HG03280 (cell line): ENCODE results near the gene LMOD1.
"Not testable (repeated sequence)": the region's sequence is repeated elsewhere in the genome, so short reads cannot be mapped to it uniquely, and the experiment has no call there.

ENCODE experiments used
- ATAC-seq: cut with Tn5 transposase; IDR thresholded peaks from one replicate; pipeline ENCODE4 v1.9.1; 2021; ENCODE audit warnings: mild to moderate bottlenecking, moderate library complexity; ENCODE audit not compliant: unreplicated experiment

LMOD1 gene

DNA sequence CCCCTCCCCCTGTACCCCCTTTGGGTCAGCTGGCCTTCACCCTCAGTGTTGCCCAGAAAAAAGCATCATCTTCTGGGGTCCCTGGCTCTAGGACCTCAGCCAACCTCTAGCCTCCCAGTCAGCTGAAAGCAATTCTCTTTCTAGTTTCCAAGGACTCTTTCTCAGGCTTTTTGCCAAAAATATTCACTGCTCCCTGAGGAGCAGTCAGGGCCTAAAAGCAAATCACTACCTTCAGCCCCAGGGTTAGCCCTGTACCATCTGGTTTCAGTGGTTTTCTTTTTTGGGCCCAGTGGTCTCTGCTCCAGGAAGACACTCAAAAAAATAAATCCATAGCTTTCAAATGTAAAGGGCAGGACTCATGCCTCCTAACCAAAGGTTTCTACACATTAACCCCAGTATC, 3.1 kb upstream of the LMOD1 start:
- no peak for ATAC-seq

DNA sequence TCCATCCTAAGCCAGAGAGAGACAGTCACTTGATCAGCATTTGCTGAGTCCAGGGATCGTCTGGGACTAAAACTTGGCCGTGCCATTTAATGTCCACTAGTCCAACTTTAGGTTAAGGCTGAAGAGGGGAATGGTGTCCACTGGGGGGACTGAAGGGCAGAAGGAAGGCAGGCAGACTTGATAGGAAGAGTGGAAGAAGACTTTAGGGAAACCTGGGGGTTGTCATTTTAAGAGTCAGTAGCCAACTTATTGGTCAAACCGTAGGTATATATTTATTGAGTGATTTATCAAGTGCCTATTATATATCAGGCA, 1.3 kb upstream of the LMOD1 start:
- ATAC-seq, result no peak

DNA sequence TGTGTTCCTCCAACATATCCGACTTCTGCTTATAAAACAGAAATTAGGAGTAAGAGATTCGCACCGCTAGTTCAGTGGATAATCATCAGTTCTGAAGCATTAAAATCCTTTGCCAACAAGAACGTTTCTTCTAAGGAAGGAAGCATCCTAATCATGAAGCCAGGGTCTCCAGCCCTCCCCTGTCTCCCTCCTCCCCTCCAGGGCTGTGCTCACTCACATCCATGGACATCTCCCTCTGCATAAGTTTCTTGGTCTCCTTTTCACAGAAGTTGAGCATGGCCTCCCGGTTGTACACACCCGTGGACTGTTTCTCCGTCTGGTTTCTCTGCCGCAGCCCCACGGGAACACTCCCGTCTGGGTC, 505 bp downstream of the LMOD1 start:
- no peak for ATAC-seq

DNA sequence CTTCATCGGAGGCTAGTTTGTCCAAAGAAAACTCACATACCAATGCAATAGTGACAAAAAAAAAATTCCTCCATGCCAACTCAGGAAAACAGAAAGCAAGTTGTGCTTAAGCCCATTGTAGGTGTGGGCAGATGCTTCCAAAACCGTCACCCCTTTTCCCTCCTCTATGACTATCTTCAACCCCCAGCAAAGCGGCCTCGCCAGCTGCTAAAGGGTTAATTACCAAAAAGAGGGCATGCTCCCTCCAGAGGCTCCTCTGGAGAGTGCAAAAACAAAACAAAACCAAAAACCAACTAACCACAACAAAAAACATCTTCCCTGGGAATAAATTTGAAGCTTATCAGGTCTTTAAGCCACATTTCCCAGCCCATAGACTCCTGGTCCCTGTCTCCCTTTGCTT, 1.2 kb downstream of the LMOD1 start:
- ATAC-seq, result no peak

DNA sequence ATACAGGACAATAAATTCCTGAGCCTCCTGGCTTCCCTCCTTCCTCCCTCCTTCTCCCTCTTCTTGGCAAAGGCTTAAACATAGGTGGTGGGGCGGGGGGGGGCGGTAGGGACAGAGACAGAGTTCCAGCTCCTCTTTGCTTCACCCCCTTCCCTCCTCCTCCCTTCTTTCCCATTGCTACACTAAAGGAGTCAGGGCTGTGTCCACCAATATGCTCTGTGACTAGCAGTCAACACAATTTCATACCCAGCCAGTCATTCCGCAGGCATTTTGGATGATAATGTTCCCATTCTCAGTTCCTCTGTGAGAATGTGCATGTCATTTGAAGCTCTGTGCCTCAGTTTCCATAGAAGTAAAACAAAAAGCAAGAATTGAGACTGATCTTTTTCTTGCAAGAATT, 1.7 kb downstream of the LMOD1 start:
- ATAC-seq, result no peak

DNA sequence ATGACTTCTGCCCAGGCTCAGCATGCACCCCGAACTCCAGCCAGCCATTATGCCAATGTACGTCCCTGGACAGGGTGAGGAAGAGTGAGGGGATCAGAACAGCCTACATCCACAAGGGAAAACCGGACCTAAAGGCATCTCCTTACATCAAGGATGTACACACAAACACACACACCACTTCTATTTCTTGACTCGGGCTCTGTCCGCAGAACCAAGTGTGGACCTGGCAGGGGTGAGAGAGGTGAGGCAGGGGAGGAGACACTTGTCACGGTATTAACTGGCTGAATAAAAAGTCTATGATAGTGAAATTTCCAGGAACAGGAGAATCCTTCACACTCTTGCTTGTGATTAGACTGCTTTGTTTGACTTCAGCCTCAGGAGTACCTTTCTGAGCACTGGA, 2.3 kb downstream of the LMOD1 start:
- ATAC-seq, result no peak

DNA sequence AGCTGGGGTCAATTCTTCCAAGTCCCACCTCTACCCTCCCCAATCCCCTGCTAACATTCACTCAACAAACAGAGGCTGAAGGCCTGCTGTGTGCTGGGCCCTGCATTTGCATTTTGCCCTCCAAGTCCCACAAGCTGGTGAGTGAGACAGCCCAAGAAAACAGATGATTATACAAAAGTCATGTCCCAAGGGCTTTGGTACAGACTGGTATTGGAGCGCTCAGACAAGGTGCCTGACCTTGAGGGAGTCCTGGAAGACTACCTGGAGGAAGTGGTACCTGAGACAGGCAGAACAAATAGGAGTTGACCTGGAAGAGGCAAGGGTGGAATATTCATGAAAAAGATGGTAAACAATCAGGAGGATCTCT, 4.2 kb downstream of the LMOD1 start:
- no peak for ATAC-seq

DNA sequence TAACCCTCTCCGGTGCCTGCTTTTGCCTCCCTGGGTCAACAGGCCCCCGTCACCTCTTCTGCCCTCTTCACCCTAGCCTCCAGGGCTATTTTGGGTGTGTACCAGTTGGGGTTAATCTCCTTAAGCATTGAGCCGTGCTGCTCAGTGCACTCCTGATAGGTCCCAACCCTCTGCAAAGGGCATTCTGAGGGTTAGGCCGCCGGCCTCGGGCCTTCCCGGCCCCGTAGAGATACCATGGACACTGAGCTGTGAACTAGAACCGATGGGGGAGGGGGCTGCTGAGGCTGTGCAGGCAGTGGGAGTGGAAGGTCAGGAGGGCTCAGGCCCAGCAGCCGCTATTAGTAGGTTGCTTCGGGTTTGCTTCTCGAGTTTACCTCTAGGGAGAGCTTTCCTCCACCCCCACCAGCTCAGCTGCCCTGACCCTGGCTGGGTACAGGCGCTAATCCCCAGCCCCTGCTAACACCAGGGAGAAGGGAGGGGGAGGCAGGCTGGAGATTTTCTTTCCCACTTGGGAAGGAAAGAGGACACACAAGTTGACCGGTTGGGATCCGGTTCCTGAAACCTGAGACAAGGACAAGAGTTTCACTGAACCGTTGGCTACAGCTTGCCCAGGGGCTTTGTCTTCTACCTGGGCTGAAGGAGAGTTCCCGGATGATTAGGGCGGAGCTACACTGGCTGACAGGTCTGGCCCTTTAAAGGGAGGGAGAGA, 4.8 kb downstream of the LMOD1 start:
- ATAC-seq, result no peak

DNA sequence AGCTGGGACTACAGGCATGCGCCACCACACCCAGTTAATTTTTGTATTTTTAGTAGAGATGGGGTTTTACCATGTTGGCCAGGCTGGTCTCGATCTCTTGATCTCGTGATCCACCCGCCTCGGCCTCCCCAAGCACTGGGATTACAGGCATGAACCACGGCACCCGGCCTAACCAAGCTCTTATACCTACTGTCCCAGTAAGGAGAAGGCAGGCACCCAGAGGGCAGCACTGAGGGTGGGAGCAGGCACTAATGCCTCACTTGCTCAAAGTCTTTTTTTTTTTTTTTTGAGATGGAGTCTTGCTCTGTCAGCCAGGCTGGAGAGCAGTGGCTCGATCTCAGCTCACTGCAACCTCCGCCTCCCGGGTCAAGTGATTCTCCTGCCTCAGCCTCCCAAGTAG, 6.0 kb downstream of the LMOD1 start:
- not testable (repeated sequence) for ATAC-seq

DNA sequence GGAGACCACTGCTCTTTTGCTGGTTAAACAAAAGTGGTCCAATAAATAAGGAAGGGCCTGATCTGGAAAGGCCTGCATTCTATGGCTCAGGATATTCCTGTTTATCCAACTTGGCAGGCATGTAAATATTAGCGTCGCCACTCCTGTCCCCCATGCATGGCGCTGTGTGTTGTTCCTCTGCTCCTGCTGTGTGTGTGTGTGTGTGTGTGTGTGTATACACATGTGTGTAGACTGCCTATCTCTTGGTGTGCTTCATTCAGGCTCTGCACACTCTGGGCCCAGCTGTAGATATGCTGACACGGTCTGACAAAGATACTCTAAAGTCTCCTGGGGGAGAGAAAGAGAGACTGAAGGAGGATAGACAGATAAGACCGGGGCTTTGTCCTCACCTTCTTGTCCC, 6.8 kb downstream of the LMOD1 start:
- no peak for ATAC-seq

DNA sequence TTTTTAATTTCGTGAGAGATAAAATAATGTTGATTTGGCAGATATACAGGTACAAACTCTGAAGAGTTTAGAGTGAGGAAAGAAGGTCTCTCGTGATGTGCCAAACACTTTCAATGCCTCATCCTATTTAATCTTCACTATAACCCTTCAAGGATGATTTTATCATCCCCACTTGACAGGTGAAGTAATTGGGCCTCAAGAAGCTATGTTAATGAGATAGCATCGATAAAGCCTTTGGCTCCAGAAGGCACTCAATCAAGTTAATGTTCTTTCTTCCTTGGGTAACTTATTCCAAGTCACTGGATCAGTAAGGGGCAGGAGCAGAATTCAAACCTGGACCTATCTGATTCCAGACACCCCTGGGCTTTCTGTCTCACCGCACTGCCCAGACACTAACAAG, 7.2 kb downstream of the LMOD1 start:
- no peak for ATAC-seq

DNA sequence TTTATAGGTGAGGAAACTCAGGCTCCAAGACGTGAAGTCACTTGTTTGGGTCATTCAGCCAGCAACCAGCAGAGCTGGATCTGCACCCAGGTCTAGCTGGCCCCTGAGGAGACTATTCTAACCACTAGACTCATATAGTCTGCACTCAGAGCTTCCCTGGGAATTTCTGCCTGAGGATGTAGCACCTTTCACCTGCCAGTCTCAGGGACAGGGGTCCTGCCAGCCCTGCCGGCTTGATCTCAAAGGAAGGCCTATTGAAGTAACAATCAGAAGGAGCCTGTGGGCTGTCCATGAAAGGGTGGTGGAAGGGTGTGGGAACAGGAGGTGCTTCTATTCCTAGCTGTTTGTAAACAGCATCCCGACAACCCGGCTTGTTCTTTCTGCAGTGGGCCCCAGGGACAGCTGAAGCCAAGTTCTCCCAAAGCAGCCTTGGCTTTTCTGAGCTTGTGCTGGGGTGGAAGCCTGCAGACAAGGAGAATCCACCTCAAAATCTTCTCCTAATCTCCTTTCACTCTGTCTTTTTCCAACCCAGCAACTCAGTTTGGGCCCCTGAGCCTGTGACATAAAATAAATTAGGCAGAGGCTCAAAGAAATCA, 7.8 kb downstream of the LMOD1 start:
- ATAC-seq, result no peak

DNA sequence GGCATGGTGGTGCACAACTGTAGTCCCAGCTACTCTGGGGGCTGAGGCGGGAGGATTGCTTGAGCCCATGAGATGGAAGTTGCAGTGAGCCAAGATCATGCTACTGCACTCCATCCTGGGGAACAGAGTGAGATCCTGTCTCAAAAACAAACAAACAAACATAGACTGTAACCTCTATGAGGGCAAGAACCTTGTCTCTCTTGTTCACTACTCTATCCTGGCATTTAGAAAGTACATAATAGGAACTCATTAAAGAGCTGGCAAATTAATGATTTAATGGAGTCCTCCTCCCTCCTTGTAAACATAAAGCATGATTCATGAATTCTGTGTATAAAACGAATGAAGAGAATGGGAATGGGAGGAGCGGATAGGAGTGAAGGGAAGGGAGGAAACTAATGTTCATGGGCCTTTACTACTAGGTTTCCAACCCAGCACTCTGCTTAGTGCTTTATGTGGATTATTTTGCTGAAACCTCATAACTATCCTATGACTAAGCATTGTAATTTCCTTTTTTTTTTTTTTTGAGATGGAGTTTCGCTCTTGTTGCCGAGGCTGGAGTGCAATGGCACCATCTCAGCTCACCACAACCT, 8.6 kb downstream of the LMOD1 start:
- ATAC-seq, result no peak

DNA sequence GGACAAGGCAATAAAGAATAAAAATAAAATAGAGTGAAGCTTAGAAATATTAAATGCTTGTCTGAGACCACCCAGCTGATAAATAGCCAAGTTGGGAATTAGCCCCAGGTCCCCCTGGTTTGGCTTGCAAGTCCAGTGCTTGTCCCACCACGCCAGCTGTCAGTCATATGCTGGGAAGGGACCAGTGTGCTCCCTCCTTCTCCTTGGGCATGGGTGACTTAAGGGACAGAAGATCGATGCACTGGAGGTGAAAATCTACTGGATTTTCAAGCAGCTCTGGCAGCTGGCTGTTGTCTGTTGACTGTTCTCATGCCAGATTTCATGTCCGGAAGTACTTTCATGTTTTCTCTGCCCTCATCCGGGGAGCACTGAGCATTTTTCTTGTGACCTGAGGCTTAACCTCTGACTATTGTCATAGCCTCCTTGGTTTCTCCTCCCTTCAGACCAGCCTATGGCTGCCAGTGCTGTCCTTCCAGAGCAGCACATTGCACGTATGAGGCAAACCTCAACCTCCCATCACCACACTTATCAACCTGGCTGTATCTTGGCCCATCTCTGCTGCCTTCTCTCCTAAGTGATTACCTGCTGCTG, 12.4 kb downstream of the LMOD1 start:
- ATAC-seq, result no peak

DNA sequence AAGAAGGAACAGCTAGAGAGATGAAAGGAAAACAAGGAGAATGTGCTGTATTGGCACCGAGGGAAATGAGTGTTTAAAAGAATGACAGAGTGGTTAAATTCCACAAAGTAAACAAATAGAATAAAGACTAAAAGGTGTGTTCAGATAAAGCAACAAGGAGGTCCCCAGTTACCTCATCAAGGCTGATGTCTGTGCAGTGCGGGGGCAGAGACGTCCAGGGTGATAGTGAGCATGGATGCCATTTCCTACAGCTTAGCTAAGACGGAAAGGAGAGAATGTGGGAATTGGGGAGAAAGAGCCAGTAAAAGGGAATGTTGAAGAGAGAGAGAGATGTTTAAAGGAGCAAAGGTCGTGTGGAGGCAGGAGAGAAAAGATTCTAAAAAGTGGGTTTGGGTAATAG, 15.5 kb downstream of the LMOD1 start:
- ATAC-seq, result no peak

DNA sequence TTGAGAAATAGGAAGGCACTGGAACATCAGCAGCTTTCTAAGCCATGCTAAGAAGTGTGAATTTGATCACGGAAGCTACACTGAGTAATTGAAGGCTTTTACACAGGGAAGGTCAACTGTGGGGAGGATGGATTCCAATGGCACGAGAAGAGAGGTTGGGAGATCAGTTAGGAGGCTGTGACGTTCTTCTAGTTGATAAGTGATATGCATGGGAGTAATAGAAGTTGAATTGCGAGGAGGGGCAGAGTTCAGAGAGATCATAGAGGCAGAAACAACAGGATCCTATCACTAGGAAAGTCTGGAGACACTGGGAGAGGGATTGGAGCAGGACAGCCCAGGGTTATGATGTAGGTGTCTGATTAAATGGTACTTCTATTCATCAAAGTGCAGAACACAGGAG, 16.2 kb downstream of the LMOD1 start:
- ATAC-seq, result no peak

DNA sequence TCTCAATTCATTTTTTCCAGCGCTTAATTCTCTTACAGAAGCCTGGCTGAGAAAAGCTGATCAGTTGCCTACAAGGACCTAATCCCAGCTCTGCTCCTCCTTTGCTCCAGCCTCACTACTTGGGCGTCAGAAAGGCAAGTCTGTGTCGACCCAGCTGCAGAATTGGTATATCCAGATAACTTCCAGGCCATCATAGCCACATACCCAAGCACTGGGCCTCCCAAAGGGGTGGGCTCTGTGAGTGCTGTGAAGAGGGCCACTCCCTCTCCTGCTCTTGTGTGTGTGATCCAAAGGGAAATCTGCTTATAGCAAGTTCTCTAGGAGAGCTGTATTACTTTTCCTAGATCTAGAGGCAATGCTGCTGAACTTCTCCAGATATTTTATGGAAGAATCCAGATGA, 18.1 kb downstream of the LMOD1 start:
- ATAC-seq, result no peak

DNA sequence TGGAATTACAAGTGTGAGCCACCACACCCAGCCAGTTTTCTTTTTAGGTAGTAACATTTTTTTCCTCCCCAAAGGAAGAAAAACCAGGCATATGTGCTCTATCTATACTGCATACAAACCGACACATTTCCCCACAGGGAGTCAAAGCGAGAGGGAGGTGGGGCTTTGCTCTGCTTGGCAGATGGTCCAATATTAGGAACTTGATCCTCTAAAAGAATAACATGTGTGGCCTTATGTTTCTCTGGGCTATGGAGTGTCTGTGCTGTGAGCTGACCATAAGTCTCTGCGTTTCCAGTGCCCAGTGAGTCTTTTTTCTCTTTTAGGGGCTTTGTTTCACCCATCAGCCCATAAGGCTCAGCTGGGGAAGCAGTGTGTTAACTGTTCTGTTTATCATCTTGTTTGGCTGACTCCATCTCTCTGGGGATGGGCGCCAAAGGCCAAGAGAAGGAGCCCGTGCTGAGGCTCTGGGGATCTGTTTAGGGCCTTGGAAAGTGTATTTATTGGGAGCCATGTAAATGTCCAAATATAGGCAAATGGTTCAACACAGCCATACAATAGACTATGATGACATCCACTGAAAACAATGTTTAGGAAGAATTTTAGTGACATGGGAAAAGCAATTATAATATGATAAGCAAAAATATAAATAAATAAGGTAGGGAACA, 20.2 kb downstream of the LMOD1 start:
- ATAC-seq, result no peak

DNA sequence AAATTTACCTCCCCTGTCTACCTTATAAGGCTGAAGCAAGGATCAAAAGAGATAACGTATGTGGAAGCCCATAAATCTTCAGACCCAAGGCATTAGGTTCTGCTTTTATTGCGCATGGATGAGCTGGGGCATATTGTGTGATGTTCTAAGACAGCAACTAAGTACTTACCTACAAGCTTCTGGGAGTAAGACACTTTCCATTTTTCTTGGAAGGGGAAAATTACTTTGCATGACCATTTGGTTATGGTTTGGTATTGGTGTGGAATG, 21.1 kb downstream of the LMOD1 start:
- ATAC-seq, result no peak

DNA sequence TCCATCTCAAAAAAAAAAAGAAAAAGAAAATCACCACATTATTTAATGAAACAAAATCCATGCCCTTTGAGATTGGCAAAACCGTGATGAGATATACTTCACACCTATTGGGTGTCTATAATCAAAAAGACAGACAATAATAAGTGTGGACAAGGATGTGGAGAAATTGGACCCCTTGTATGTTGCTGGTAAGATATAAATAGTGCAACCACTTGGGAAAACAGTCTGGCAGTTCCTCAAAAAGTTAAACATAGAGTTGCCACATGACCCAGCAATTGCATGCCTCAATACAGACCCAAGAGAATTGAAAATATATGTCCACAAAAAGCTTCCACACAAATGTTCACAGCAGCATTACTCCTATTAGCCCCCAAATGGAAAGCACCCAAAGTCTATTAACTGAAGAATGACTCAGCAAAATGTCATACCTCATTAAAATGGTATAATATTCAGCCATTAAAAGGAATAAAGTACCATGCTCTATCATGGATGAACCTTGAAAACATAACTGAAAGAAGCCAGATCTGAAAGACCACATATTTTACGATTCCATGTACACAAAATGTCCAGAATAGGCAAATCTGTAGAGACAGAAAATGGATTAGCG, 24.3 kb downstream of the LMOD1 start:
- ATAC-seq, result no peak

DNA sequence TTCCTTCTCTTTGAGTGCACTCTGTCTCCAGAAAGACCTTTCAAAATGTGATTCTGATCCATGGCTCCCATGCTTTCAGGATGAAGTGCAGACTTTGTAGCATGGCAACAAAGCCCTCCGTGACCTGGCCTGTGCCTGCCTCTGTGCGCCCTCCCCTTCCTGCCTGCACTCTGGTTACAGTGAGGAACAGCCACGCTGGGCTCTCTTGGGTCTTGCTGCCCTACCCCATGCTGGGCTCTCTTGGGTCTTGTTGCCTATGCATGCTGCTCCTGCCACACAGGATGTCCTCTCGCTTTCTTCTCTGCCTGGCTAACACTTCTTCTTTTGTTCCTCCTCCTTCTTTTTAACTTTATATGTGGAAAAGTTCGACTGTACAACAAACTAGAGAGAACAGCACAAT, 28.0 kb downstream of the LMOD1 start:
- no peak for ATAC-seq
